Smooth muscle cell (in vitro differentiated cells): Measurements from ENCODE around the gene LRP1B. TPM values are rescaled to one million over a fixed set of nuclear protein-coding genes. Genes with fewer than 3 reads are reported as not detected.

Source experiments
- DNase-seq: peaks from one replicate; lab custom pipeline; 2025; ENCODE audit not compliant: unreplicated experiment; lab: John Stamatoyannopoulos, UW
- H2AFZ ChIP-seq: fragments of 200-600 bp; sonication (generic); 2 replicates; pipeline ENCODE4 v1.6.0; 2016; ENCODE audit warnings: antibody characterized with exemption, low read depth, mild to moderate bottlenecking
- H3F3A ChIP-seq: fragments of 200-600 bp; sonication (generic); 2 replicates; pipeline ENCODE4 v1.6.0; 2017; ENCODE audit warnings: antibody characterized with exemption, low read depth
- H3K27ac ChIP-seq: fragments of 200-600 bp; sonication (generic); 2 replicates; pipeline ENCODE4 v1.5.1; 2016; ENCODE audit warnings: low read depth, mild to moderate bottlenecking
- H3K27me3 ChIP-seq: fragments of 200-600 bp; sonication (generic); 2 replicates; pipeline ENCODE4 v1.6.1; 2016; ENCODE audit warnings: low read depth, mild to moderate bottlenecking
- H3K36me3 ChIP-seq: fragments of 200-600 bp; sonication (generic); 2 replicates; pipeline ENCODE4 v1.5.1; 2016; ENCODE audit warnings: low read depth
- H3K4me1 ChIP-seq: fragments of 200-600 bp; sonication (generic); 2 replicates; pipeline ENCODE4 v1.5.1; 2016; ENCODE audit warnings: low read depth
- H3K4me2 ChIP-seq: fragments of 200-600 bp; sonication (generic); 2 replicates; pipeline ENCODE4 v1.6.0; 2016; ENCODE audit warnings: mild to moderate bottlenecking
- H3K4me3 ChIP-seq: fragments of 200-600 bp; sonication (generic); 2 replicates; pipeline ENCODE4 v1.5.1; 2016; ENCODE audit warnings: mild to moderate bottlenecking
- H3K79me2 ChIP-seq: fragments of 200-600 bp; sonication (generic); 2 replicates; pipeline ENCODE4 v1.6.0; 2016; ENCODE audit warnings: low read depth, mild to moderate bottlenecking
- H3K9ac ChIP-seq: fragments of 200-600 bp; sonication (generic); 2 replicates; pipeline ENCODE4 v1.6.0; 2016; ENCODE audit warnings: low read depth
- H3K9me3 ChIP-seq: fragments of 200-600 bp; sonication (generic); replicated peaks from 2 replicates; pipeline ENCODE4 v1.5.1; 2016; ENCODE audit warnings: low read depth
- H4K20me1 ChIP-seq: fragments of 200-600 bp; sonication (generic); 2 replicates; pipeline ENCODE4 v1.6.0; 2016; ENCODE audit warnings: low read depth
- CTCF ChIP-seq: fragments of 200-600 bp; sonication (generic); IDR thresholded peaks from 2 replicates; pipeline ENCODE4 v1.5.1; 2017; ENCODE audit warnings: borderline replicate concordance, mild to moderate bottlenecking, antibody characterized with exemption; ENCODE audit not compliant: insufficient read depth, poor library complexity, severe bottlenecking
- WGBS: methylation state at CpG from one replicate; pipeline ENCODE4 v1.1.7; 2016; ENCODE audit warnings: low lambda C conversion rate; 5-methylcytosine and 5-hydroxymethylcytosine counted together
- polyA plus RNA-seq: library from polyadenylated mRNA; unstranded; fragments of >200 nt; fragmentation: Nextera tagmentation; extraction: Ambion mirVana; gene quantifications from 2 replicates; pipeline ENCODE4 v1.2.1, GENCODE V29; 2016
- total RNA-seq: library from RNA; depleted of rRNA; stranded (reverse); fragments of >200 nt; gene quantifications from 2 replicates; pipeline ENCODE4 v1.2.3, GENCODE V29; 2014

The LRP1B gene
- total and polyA plus RNA-seq, 2 experiments from 2014 or later: 0.08 to 2.9 TPM

- no peak for TF ChIP-seq CTCF
- Histone ChIP-seq H3K4me1 (no peaks in the 10 kb centered on the region), H3K27ac (peak overlapping the region; percentile 32), H2AFZ (no peak overlapping the region), H4K20me1 (no peaks in the 10 kb centered on the region), H3K9ac (no peak overlapping the region), H3K4me2 (no peak overlapping the region), H3K36me3 (no peaks in the 10 kb centered on the region), H3K27me3 (no peaks in the 10 kb centered on the region), H3F3A (no peaks in the 10 kb centered on the region), H3K4me3 (no peak overlapping the region), H3K79me2 (no peaks in the 10 kb centered on the region), H3K9me3 (no peaks in the 10 kb centered on the region)
- WGBS: 52% methylated on average over 2 of the region's 2 CpGs
- DNase-seq: no peak
Observed at GRCh38 chr2:141455877-141456276, 674.9 kb downstream of the LRP1B start.

DNA sequence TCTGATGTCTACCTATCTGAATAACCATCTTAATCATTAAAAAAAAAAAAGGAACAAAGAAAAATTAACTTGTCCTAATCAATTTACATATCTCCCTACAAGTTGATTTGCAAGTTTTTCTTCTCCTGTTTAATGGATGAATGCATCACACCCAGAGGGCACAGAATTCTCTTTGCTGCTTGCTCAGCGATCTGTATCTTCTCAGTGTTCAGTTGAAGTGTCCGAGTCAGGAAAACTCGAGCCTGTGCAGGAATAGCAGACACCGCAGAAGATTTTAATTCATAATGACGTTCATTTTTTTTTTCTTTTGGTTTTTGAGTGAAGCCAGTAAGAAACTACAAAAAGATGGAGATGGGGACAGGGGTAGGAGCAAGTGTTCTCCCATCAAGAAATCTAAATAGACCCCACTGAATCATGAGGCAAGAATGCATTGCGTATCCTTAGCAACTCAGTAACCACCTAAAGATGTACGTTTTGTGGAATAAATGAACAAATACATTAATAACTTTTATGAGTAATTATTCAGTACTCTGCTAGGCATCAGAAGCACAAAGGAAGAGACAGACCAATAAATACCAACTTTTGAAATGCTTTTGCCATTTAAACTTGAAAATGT lies 675.5 kb downstream of the LRP1B start:
- no peaks in the 10 kb centered on the region for H3F3A ChIP-seq
- TF ChIP-seq CTCF: no peak
- no peaks in the 10 kb centered on the region for H3K4me1 ChIP-seq
- H3K27me3 ChIP-seq: no peaks in the 10 kb centered on the region
- no peaks in the 10 kb centered on the region for H4K20me1 ChIP-seq
- H3K9me3 ChIP-seq: no peaks in the 10 kb centered on the region
- no peaks in the 10 kb centered on the region for H3K36me3 ChIP-seq
- DNase-seq: no peak
- H3K4me3 ChIP-seq: no peak overlapping the region
- H3K4me2 ChIP-seq: no peak overlapping the region
- H3K9ac ChIP-seq: no peak overlapping the region
- no peak overlapping the region for H2AFZ ChIP-seq
- no peaks in the 10 kb centered on the region for H3K79me2 ChIP-seq
- 55% methylated on average over 7 of the region's 7 CpGs for WGBS
- peak overlapping the region; percentile 32 for H3K27ac ChIP-seq

DNA sequence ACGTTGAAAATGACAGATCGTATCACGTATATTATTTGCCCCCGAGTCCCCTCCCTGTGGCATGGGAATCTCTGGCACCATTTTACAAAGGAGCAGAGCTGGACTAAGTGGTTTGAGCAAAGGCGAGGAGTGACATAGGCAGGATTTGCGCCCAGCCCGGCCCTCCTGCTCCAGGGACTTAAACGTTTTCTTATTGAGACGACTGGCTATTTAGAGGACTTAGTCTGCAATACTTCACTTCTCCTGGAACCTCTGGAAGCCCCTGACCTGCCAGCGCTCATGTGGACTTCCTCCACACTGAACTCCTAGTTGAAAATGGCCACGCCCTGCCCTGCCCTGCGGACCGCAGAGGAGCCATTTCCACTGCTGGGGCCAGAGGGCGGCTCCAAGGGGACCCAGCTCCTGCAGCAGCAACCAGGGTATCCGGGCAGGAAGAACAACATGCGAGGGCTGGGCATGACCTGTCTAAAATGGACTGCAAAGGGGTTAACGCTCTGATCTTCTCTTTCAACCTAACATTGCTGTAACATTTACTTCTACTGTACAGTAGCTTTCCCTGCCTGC lies 690.7 kb downstream of the LRP1B start:
- Histone ChIP-seq H2AFZ (no peak overlapping the region), H3K4me2 (no peak overlapping the region)
- 96% methylated on average over 17 of the region's 17 CpGs for WGBS

More for the DNA sequence above, 690.7 kb downstream of the LRP1B start:
- no peaks in the 10 kb centered on the region for H3K79me2 ChIP-seq
- H3K36me3 ChIP-seq: no peaks in the 10 kb centered on the region
- H3K4me1 ChIP-seq: no peaks in the 10 kb centered on the region
- no peaks in the 10 kb centered on the region for H3K27me3 ChIP-seq
- H3K27ac ChIP-seq: no peak overlapping the region
- H3K9ac ChIP-seq: no peak overlapping the region
- H4K20me1 ChIP-seq: no peaks in the 10 kb centered on the region
- DNase-seq: no peak
- no peaks in the 10 kb centered on the region for H3F3A ChIP-seq
- no peak overlapping the region for H3K4me3 ChIP-seq
- no peak for TF ChIP-seq CTCF
- H3K9me3 ChIP-seq: no peaks in the 10 kb centered on the region
